ENCODE results near the gene GAN. TPM values are rescaled to one million over a fixed set of nuclear protein-coding genes. Genes with fewer than 3 reads are reported as not detected.

The GAN gene
- total and polyA plus RNA-seq, 2 of the 4 experiments (the other 2 are of a cell fraction), result 1.1 to 5.7 TPM

- Histone ChIP-seq H3K27ac (ENCODE audit: insufficient read depth, low read length) (no peak overlapping the region), H3K4me3 (ENCODE audit: insufficient read depth, low read depth, low read length) (no peak overlapping the region), H3K9me1 (ENCODE audit: insufficient read depth, low read length) (no peaks in the 10 kb centered on the region), H2BK15ac (ENCODE audit: low read depth, low read length) (no peak overlapping the region), H4K8ac (ENCODE audit: low read depth in 2 of 2, low read length in 2 of 2) (no peak overlapping the region), H3K36me3 (ENCODE audit: control insufficient read depth, insufficient read depth, low read length) (no peaks in the 10 kb centered on the region), H3K9ac (ENCODE audit: low read depth, low read length) (no peak overlapping the region), H3K9me3 (ENCODE audit: control insufficient read depth, insufficient read depth, low read length) (no peaks in the 10 kb centered on the region), H3K18ac (ENCODE audit: low read depth, low read length) (no peak overlapping the region), H3K14ac (replicated peaks; ENCODE audit: low read depth, low read length) (no peak overlapping the region), H4K5ac (ENCODE audit: low read depth, low read length) (no peak overlapping the region), H3K4ac (ENCODE audit: low read depth, low read length) (no peak overlapping the region), H2AK5ac (ENCODE audit: low read depth, low read length) (no peak overlapping the region), H2AK9ac (replicated peaks; ENCODE audit: low read depth, low read length, poor library complexity) (no peak overlapping the region), H2BK5ac (ENCODE audit: low read depth, low read length, poor library complexity, severe bottlenecking) (no peak overlapping the region), H3K4me1 (ENCODE audit: control insufficient read depth, insufficient read depth, low read length) (no peaks in the 10 kb centered on the region), H2BK120ac (ENCODE audit: low read depth, low read length) (no peak overlapping the region), H2AFZ (replicated peaks; ENCODE audit: low read length, poor library complexity) (no peak overlapping the region), H4K91ac (ENCODE audit: insufficient read depth, low read depth, low read length) (no peak overlapping the region), H3K27me3 (ENCODE audit: control insufficient read depth, insufficient read depth, low read length) (no peaks in the 10 kb centered on the region; the same call in 1 of the 2 replicates), H3K23ac (ENCODE audit: low read depth, low read length) (no peak overlapping the region), H2BK20ac (ENCODE audit: low read depth, low read length) (no peak overlapping the region), H3K4me2 (ENCODE audit: low read depth, low read length) (no peak overlapping the region), H3K56ac (ENCODE audit: extremely low read depth, insufficient read depth, low read length) (no peak overlapping the region), H3K79me1 (ENCODE audit: low read depth in 1 of 2, low read length in 2 of 2) (no peaks in the 10 kb centered on the region), H4K20me1 (ENCODE audit: insufficient read depth, low read length) (no peaks in the 10 kb centered on the region)
- ATAC-seq (ENCODE audit: low read depth) (no peak; the same call in 1 of the 2 replicates), DNase-seq (peak; percentile 68)
- POLR2A ChIA-PET (ENCODE audit: unreplicated experiment), result no interaction called here
- TF ChIP-seq NFE2L2 (IDR thresholded peaks at IDR 0.05; ENCODE audit: low read depth, low read length) (no peak), CTCF (conservative IDR thresholded peaks at IDR 0.05; ENCODE audit: low read depth, low read length) (no peak), RAD21 (IDR thresholded peaks at IDR 0.05; ENCODE audit: low read length) (no peak), MAFK (IDR thresholded peaks at IDR 0.05; ENCODE audit: low read depth, low read length) (no peak), USF2 (IDR thresholded peaks at IDR 0.05; ENCODE audit: low read depth, low read length) (no peak), MXI1 (IDR thresholded peaks at IDR 0.05; ENCODE audit: borderline replicate concordance, low read depth, low read length) (no peak), ELK1 (IDR thresholded peaks at IDR 0.05; ENCODE audit: borderline replicate concordance, low read depth, low read length) (no peak), CEBPB (IDR thresholded peaks at IDR 0.05; ENCODE audit: low read depth, low read length) (no peak)
- WGBS, 2 experiments (ENCODE audit: extremely low coverage in 2 of 2, insufficient read length in 1 of 2), result no CpG with 5 or more reads among the region's 4 CpGs
- no TSS peak for BruUV-seq (replicated peaks)
- CTCF ChIA-PET, result no interaction called here
- dilution Hi-C loops (cut with HindIII; ENCODE audit: low sequenced_read_pairs, unreplicated experiment) (no loop called here), in situ Hi-C loops (cut with MboI; ENCODE audit: low sequenced_read_pairs) (no loop called here), intact Hi-C loops (cut with micrococcal nuclease) (no loop called here)
Observed at GRCh38 chr16:81279392-81279791, 35.4 kb upstream of the GAN start.

Measured in IMR-90 (cell line).